ENCODE data around the gene TIAM1. TPM values are rescaled to one million over a fixed set of nuclear protein-coding genes. Genes with fewer than 3 reads are reported as not detected.

The TIAM1 gene
- total RNA-seq, 1 donor from 2014 or later, result 35.4 TPM

GRCh38 chr21:31255036-31255435 lies 89.0 kb downstream of the TIAM1 start:
- Mint-ChIP-seq H3K9me3 (ENCODE audit: low read depth) (no peaks in the 10 kb centered on the region), H3K27ac (no peak overlapping the region), H3K36me3 (ENCODE audit: insufficient read depth) (peaks cover 2% of the 10 kb centered on the region), H3K27me3 (no peaks in the 10 kb centered on the region), H3K4me1 (ENCODE audit: low read depth) (no peaks in the 10 kb centered on the region), H3K4me3 (ENCODE audit: low read depth) (no peak overlapping the region)
- no peak for TF ChIP-seq CTCF (IDR thresholded peaks at IDR 0.05; ENCODE audit: unreplicated experiment)
- no peak for DNase-seq (ENCODE audit: low spot score, unreplicated experiment)

DNA sequence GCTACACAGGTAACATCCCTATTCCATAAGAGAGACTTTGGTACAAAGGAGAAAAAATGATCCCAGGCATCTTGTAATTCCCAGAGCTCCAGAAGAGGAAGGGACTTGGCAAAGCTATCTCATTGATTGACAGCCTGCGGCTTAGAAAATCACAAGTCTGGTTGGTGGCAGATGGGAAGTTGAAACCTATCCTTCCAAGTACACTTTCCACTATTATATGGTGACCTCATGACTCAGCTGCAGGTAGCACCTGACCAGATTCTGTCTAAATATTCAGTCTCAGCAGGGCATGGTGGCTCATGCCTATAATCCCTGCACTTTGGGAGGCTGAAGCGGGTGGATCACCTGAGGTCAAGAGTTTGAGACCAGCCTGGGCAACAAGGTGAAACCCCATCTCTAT lies 89.9 kb downstream of the TIAM1 start:
- H3K9me3 Mint-ChIP-seq (ENCODE audit: low read depth), result no peaks in the 10 kb centered on the region
- DNase-seq (ENCODE audit: low spot score, unreplicated experiment), result no peak
- no peaks in the 10 kb centered on the region for H3K27me3 Mint-ChIP-seq
- no peak overlapping the region for H3K27ac Mint-ChIP-seq
- no peak for TF ChIP-seq CTCF (IDR thresholded peaks at IDR 0.05; ENCODE audit: unreplicated experiment)
- H3K36me3 Mint-ChIP-seq (ENCODE audit: insufficient read depth), result peaks cover 4% of the 10 kb centered on the region
- no peaks in the 10 kb centered on the region for H3K4me1 Mint-ChIP-seq (ENCODE audit: low read depth)
- no peak overlapping the region for H3K4me3 Mint-ChIP-seq (ENCODE audit: low read depth)

GRCh38 chr21:31253684-31254083 lies 90.4 kb downstream of the TIAM1 start:
- H3K36me3 Mint-ChIP-seq (ENCODE audit: insufficient read depth), result peaks cover 7% of the 10 kb centered on the region
- DNase-seq (ENCODE audit: low spot score, unreplicated experiment), result no peak
- H3K27ac Mint-ChIP-seq, result no peak overlapping the region
- H3K27me3 Mint-ChIP-seq, result no peaks in the 10 kb centered on the region
- no peak for TF ChIP-seq CTCF (IDR thresholded peaks at IDR 0.05; ENCODE audit: unreplicated experiment)
- H3K4me1 Mint-ChIP-seq (ENCODE audit: low read depth), result no peaks in the 10 kb centered on the region
- H3K9me3 Mint-ChIP-seq (ENCODE audit: low read depth), result no peaks in the 10 kb centered on the region
- H3K4me3 Mint-ChIP-seq (ENCODE audit: low read depth), result no peak overlapping the region

DNA sequence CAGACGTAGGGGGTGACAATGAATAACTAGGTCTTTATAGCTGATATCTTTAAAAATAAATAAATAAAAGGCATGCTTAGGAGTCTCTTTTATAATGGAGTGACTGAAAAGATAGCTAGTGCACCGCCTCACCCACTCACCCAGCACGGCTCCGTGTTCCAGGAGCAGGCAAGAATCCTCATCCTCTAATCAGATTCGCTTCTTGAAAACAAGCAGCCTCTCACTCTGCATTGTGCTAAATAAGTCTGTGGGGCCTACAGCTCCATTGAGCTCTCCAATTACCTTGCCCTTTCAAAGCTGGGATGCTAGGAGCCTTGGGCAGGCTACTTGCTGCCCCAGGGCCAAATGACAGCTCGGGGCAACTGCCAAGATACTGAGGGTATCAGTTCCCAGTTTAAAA lies 91.5 kb downstream of the TIAM1 start:
- no peaks in the 10 kb centered on the region for H3K4me1 Mint-ChIP-seq (ENCODE audit: low read depth)
- no peak for DNase-seq (ENCODE audit: low spot score, unreplicated experiment)
- no peak overlapping the region for H3K27ac Mint-ChIP-seq
- TF ChIP-seq CTCF (IDR thresholded peaks at IDR 0.05; ENCODE audit: unreplicated experiment), result no peak
- H3K4me3 Mint-ChIP-seq (ENCODE audit: low read depth), result no peak overlapping the region
- H3K9me3 Mint-ChIP-seq (ENCODE audit: low read depth), result no peaks in the 10 kb centered on the region
- H3K27me3 Mint-ChIP-seq, result no peaks in the 10 kb centered on the region
- peaks cover 9% of the 10 kb centered on the region for H3K36me3 Mint-ChIP-seq (ENCODE audit: insufficient read depth)

GRCh38 chr21:31252091-31252490 lies 92.0 kb downstream of the TIAM1 start:
- no peaks in the 10 kb centered on the region for H3K27me3 Mint-ChIP-seq
- H3K27ac Mint-ChIP-seq, result no peak overlapping the region
- no peak for TF ChIP-seq CTCF (IDR thresholded peaks at IDR 0.05; ENCODE audit: unreplicated experiment)
- H3K9me3 Mint-ChIP-seq (ENCODE audit: low read depth), result no peaks in the 10 kb centered on the region
- DNase-seq (ENCODE audit: low spot score, unreplicated experiment), result no peak
- H3K4me1 Mint-ChIP-seq (ENCODE audit: low read depth), result no peaks in the 10 kb centered on the region
- peaks cover 9% of the 10 kb centered on the region for H3K36me3 Mint-ChIP-seq (ENCODE audit: insufficient read depth)
- no peak overlapping the region for H3K4me3 Mint-ChIP-seq (ENCODE audit: low read depth)

Data from progenitor cell of endocrine pancreas (in vitro differentiated cells).